ENCODE measurements around the gene NOL8. TPM values are rescaled to one million over a fixed set of nuclear protein-coding genes. Genes with fewer than 3 reads are reported as not detected.

NOL8 gene
- total and polyA plus RNA-seq, 2 experiments from 2014 or later, result 26.0 to 42.7 TPM

DNA sequence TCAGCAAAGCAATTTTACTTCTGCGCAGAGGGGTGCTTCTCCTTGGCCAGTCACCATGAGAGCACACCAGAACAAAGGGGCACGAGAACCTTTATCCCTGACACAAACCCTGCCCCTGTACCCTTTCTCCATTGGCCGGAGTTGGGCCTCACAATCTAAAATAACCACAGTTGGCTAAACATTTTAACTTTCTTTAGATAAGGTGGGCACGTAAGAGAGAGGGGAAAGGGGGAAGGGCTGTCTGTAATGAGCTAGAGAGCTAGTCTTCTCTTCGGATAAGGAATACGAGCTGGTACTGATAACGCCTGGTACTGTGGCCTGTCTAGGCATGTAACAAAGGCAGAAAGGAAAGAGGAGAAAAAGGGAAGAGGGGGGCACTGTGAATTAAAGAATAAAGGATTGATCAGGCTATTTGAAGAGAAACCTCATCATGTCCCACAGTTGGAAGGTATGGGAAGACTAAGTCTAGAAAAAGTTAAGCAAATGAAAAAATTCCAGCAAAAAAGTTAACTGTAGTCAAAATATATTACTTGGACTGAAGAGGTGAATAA lies 29.8 kb downstream of the NOL8 start:
- H3K4me1 Mint-ChIP-seq, result peaks cover 17% of the 10 kb centered on the region
- H3F3A ChIP-seq (replicated peaks; ENCODE audit: low read depth), result 0 out of 2 replicates have a peak, but pooled peaks cover 3% of the 10 kb centered on the region
- no peaks in the 10 kb centered on the region for H3K9me2 ChIP-seq (ENCODE audit: insufficient read depth)
- peaks cover 13% of the 10 kb centered on the region; the same call in 1 of the 2 replicates for H3K4me1 ChIP-seq (ENCODE audit: insufficient read depth)
- DNase-seq (ENCODE audit: low spot score) (no peak), ATAC-seq (no peak)
- H4K20me1 ChIP-seq (replicated peaks; ENCODE audit: insufficient read depth), result no peaks in the 10 kb centered on the region; the same call in 1 of the 2 replicates
- 0 out of 2 replicates have a peak overlapping the region, but pooled peaks have one; percentile 22 for H3K27ac Mint-ChIP-seq
- no peaks in the 10 kb centered on the region for H3K27me3 ChIP-seq (ENCODE audit: insufficient read depth)
- H3K27me3 Mint-ChIP-seq (ENCODE audit: insufficient read depth, low read depth, poor library complexity), result peaks cover 10% of the 10 kb centered on the region
- H3K36me3 ChIP-seq (ENCODE audit: insufficient read depth), result peaks cover 39% of the 10 kb centered on the region
- H3K4me3 ChIP-seq, result no peak overlapping the region
- H3K9me3 Mint-ChIP-seq, result peaks cover 2% of the 10 kb centered on the region; the same call in 2 of the 3 replicates
- no peak for TF ChIP-seq CREB1 (CRISPR knock-in tag; IDR thresholded peaks at IDR 0.05; ENCODE audit: low read depth)
- TF ChIP-seq, protein P1, sequence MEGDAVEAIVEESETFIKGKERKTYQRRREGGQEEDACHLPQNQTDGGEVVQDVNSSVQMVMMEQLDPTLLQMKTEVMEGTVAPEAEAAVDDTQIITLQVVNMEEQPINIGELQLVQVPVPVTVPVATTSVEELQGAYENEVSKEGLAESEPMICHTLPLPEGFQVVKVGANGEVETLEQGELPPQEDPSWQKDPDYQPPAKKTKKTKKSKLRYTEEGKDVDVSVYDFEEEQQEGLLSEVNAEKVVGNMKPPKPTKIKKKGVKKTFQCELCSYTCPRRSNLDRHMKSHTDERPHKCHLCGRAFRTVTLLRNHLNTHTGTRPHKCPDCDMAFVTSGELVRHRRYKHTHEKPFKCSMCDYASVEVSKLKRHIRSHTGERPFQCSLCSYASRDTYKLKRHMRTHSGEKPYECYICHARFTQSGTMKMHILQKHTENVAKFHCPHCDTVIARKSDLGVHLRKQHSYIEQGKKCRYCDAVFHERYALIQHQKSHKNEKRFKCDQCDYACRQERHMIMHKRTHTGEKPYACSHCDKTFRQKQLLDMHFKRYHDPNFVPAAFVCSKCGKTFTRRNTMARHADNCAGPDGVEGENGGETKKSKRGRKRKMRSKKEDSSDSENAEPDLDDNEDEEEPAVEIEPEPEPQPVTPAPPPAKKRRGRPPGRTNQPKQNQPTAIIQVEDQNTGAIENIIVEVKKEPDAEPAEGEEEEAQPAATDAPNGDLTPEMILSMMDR (conservative IDR thresholded peaks at IDR 0.05; ENCODE audit: low read depth in 2 of 2), result no peak
- TF ChIP-seq, protein P2, sequence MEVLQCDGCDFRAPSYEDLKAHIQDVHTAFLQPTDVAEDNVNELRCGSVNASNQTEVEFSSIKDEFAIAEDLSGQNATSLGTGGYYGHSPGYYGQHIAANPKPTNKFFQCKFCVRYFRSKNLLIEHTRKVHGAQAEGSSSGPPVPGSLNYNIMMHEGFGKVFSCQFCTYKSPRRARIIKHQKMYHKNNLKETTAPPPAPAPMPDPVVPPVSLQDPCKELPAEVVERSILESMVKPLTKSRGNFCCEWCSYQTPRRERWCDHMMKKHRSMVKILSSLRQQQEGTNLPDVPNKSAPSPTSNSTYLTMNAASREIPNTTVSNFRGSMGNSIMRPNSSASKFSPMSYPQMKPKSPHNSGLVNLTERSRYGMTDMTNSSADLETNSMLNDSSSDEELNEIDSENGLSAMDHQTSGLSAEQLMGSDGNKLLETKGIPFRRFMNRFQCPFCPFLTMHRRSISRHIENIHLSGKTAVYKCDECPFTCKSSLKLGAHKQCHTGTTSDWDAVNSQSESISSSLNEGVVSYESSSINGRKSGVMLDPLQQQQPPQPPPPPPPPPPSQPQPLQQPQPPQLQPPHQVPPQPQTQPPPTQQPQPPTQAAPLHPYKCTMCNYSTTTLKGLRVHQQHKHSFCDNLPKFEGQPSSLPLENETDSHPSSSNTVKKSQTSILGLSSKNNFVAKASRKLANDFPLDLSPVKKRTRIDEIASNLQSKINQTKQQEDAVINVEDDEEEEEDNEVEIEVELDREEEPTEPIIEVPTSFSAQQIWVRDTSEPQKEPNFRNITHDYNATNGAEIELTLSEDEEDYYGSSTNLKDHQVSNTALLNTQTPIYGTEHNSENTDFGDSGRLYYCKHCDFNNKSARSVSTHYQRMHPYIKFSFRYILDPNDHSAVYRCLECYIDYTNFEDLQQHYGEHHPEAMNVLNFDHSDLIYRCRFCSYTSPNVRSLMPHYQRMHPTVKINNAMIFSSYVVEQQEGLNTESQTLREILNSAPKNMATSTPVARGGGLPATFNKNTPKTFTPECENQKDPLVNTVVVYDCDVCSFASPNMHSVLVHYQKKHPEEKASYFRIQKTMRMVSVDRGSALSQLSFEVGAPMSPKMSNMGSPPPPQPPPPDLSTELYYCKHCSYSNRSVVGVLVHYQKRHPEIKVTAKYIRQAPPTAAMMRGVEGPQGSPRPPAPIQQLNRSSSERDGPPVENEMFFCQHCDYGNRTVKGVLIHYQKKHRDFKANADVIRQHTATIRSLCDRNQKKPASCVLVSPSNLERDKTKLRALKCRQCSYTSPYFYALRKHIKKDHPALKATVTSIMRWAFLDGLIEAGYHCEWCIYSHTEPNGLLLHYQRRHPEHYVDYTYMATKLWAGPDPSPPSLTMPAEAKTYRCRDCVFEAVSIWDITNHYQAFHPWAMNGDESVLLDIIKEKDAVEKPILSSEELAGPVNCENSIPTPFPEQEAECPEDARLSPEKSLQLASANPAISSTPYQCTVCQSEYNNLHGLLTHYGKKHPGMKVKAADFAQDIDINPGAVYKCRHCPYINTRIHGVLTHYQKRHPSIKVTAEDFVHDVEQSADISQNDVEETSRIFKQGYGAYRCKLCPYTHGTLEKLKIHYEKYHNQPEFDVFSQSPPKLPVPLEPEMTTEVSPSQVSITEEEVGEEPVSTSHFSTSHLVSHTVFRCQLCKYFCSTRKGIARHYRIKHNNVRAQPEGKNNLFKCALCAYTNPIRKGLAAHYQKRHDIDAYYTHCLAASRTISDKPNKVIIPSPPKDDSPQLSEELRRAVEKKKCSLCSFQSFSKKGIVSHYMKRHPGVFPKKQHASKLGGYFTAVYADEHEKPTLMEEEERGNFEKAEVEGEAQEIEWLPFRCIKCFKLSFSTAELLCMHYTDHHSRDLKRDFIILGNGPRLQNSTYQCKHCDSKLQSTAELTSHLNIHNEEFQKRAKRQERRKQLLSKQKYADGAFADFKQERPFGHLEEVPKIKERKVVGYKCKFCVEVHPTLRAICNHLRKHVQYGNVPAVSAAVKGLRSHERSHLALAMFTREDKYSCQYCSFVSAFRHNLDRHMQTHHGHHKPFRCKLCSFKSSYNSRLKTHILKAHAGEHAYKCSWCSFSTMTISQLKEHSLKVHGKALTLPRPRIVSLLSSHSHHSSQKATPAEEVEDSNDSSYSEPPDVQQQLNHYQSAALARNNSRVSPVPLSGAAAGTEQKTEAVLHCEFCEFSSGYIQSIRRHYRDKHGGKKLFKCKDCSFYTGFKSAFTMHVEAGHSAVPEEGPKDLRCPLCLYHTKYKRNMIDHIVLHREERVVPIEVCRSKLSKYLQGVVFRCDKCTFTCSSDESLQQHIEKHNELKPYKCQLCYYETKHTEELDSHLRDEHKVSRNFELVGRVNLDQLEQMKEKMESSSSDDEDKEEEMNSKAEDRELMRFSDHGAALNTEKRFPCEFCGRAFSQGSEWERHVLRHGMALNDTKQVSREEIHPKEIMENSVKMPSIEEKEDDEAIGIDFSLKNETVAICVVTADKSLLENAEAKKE (CRISPR knock-in tag; IDR thresholded peaks at IDR 0.05), result no peak
- TF ChIP-seq, protein P3, sequence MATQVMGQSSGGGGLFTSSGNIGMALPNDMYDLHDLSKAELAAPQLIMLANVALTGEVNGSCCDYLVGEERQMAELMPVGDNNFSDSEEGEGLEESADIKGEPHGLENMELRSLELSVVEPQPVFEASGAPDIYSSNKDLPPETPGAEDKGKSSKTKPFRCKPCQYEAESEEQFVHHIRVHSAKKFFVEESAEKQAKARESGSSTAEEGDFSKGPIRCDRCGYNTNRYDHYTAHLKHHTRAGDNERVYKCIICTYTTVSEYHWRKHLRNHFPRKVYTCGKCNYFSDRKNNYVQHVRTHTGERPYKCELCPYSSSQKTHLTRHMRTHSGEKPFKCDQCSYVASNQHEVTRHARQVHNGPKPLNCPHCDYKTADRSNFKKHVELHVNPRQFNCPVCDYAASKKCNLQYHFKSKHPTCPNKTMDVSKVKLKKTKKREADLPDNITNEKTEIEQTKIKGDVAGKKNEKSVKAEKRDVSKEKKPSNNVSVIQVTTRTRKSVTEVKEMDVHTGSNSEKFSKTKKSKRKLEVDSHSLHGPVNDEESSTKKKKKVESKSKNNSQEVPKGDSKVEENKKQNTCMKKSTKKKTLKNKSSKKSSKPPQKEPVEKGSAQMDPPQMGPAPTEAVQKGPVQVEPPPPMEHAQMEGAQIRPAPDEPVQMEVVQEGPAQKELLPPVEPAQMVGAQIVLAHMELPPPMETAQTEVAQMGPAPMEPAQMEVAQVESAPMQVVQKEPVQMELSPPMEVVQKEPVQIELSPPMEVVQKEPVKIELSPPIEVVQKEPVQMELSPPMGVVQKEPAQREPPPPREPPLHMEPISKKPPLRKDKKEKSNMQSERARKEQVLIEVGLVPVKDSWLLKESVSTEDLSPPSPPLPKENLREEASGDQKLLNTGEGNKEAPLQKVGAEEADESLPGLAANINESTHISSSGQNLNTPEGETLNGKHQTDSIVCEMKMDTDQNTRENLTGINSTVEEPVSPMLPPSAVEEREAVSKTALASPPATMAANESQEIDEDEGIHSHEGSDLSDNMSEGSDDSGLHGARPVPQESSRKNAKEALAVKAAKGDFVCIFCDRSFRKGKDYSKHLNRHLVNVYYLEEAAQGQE (IDR thresholded peaks at IDR 0.05; ENCODE audit: unreplicated experiment), result no peak
- TF ChIP-seq ZNF331 (CRISPR knock-in tag; IDR thresholded peaks at IDR 0.05; ENCODE audit: low read depth), result no peak
- TF ChIP-seq NANOG (IDR thresholded peaks at IDR 0.05; ENCODE audit: borderline replicate concordance), result no peak
- TF ChIP-seq ZNF114 (CRISPR knock-in tag; IDR thresholded peaks at IDR 0.05), result no peak
- TF ChIP-seq, protein P4, sequence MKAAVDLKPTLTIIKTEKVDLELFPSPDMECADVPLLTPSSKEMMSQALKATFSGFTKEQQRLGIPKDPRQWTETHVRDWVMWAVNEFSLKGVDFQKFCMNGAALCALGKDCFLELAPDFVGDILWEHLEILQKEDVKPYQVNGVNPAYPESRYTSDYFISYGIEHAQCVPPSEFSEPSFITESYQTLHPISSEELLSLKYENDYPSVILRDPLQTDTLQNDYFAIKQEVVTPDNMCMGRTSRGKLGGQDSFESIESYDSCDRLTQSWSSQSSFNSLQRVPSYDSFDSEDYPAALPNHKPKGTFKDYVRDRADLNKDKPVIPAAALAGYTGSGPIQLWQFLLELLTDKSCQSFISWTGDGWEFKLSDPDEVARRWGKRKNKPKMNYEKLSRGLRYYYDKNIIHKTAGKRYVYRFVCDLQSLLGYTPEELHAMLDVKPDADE (IDR thresholded peaks at IDR 0.05), result no peak
- H3K27ac ChIP-seq (ENCODE audit: low read depth), result peak overlapping the region; percentile 67; the same call in 1 of the 2 replicates
- H3K79me2 ChIP-seq (replicated peaks; ENCODE audit: insufficient read depth), result peaks cover 35% of the 10 kb centered on the region
- no peak overlapping the region for H2AFZ ChIP-seq
- peaks cover 62% of the 10 kb centered on the region for H3K36me3 Mint-ChIP-seq (ENCODE audit: low read depth)
- no peak overlapping the region; the same call in 1 of the 2 replicates for H3K4me2 ChIP-seq
- H3K4me3 Mint-ChIP-seq, result peak overlapping the region; percentile 2; the same call in 2 of the 3 replicates

All from GM23338 (cell line).